T-helper 17 cell (primary cell): ENCODE measurements around the gene RRP8. TPM values are rescaled to one million over a fixed set of nuclear protein-coding genes. Genes with fewer than 3 reads are reported as not detected.
A peak's percentile ranks its signal among the peaks of the same experiment; 100 is the strongest.

Experiments used
- ATAC-seq: fragments of 150-1000 bp; cut with Tn5 transposase; 2 replicates; pipeline ENCODE4 v1.10.0; 2021; ENCODE audit warnings: mild to moderate bottlenecking, moderate library complexity
- DNase-seq, 3 donors: peaks; one replicate each; pipeline versions ENCODE4 v3.0.0 to v3.0.0-alpha.2; 2020 to 2021
- H3K9me3 ChIP-seq: one replicate; pipeline ENCODE4 v1.7.0; 2013; ENCODE audit warnings: low read length, mild to moderate bottlenecking; ENCODE audit not compliant: control insufficient read depth, poor library complexity, severe bottlenecking
- H3K27ac Mint-ChIP-seq: one replicate; pipeline ENCODE4 v1.8.0; 2022; ENCODE audit warnings: mild to moderate bottlenecking, moderate library complexity, mixed read lengths
- H3K27me3 Mint-ChIP-seq: one replicate; pipeline ENCODE4 v1.8.0; 2022; ENCODE audit warnings: mixed read lengths
- H3K36me3 Mint-ChIP-seq: one replicate; pipeline ENCODE4 v1.8.0; 2022; ENCODE audit warnings: low read depth, mixed read lengths
- H3K4me1 Mint-ChIP-seq: one replicate; pipeline ENCODE4 v1.8.0; 2022; ENCODE audit warnings: mild to moderate bottlenecking, mixed read lengths
- H3K4me3 Mint-ChIP-seq: one replicate; pipeline ENCODE4 v1.8.0; 2022; ENCODE audit warnings: mild to moderate bottlenecking, moderate library complexity, mixed read lengths
- total RNA-seq, 4 donors: library from RNA in 2 of 4; stranded (reverse) in 2 of 4; gene quantifications; one replicate each; pipeline ENCODE4 v1.2.3 and lab custom pipeline; 2022 to 2026

RRP8 gene
- total RNA-seq, 2 donors from 2014 or later, result 18.5 to 26.7 TPM

- H3K27ac Mint-ChIP-seq, result peak overlapping the region; percentile 79
- H3K4me1 Mint-ChIP-seq, result peaks cover 37% of the 10 kb centered on the region
- H3K4me3 Mint-ChIP-seq, result no peak overlapping the region
- ATAC-seq, result no peak
- H3K9me3 ChIP-seq, result no peaks in the 10 kb centered on the region
- H3K36me3 Mint-ChIP-seq, result peaks cover 15% of the 10 kb centered on the region
- H3K27me3 Mint-ChIP-seq, result no peaks in the 10 kb centered on the region
- no peak for DNase-seq
These were observed 9.2 kb downstream of the RRP8 start for GRCh38 chr11:6594142-6594768.

- Mint-ChIP-seq H3K4me3 (no peak overlapping the region), H3K27me3 (no peaks in the 10 kb centered on the region), H3K27ac (peak overlapping the region; percentile 59), H3K4me1 (peaks cover 6% of the 10 kb centered on the region), H3K36me3 (peaks cover 10% of the 10 kb centered on the region)
- no peak for ATAC-seq
- H3K9me3 ChIP-seq, result no peaks in the 10 kb centered on the region
- DNase-seq, result no peak
These were observed 15.4 kb downstream of the RRP8 start for GRCh38 chr11:6588018-6588417.

- H3K4me1 Mint-ChIP-seq, result peaks cover 6% of the 10 kb centered on the region
- H3K9me3 ChIP-seq, result no peaks in the 10 kb centered on the region
- H3K36me3 Mint-ChIP-seq, result peaks cover 10% of the 10 kb centered on the region
- DNase-seq (no peak), ATAC-seq (no peak)
- no peaks in the 10 kb centered on the region for H3K27me3 Mint-ChIP-seq
- no peak overlapping the region for H3K4me3 Mint-ChIP-seq
- H3K27ac Mint-ChIP-seq, result peak overlapping the region; percentile 59
These were observed 16.0 kb downstream of the RRP8 start for GRCh38 chr11:6587360-6587953.

GRCh38 chr11:6586434-6587359 is 16.7 kb downstream of the RRP8 start:
- H3K9me3 ChIP-seq, result no peaks in the 10 kb centered on the region
- Mint-ChIP-seq H3K36me3 (peaks cover 8% of the 10 kb centered on the region), H3K4me1 (peaks cover 5% of the 10 kb centered on the region), H3K27ac (no peak overlapping the region), H3K27me3 (no peaks in the 10 kb centered on the region), H3K4me3 (no peak overlapping the region)
- DNase-seq (no peak), ATAC-seq (no peak)

GRCh38 chr11:6584528-6584927 is 18.9 kb downstream of the RRP8 start:
- no peaks in the 10 kb centered on the region for H3K9me3 ChIP-seq
- Mint-ChIP-seq H3K27me3 (no peaks in the 10 kb centered on the region), H3K27ac (no peak overlapping the region), H3K4me3 (no peak overlapping the region), H3K4me1 (peaks cover 2% of the 10 kb centered on the region), H3K36me3 (peaks cover 7% of the 10 kb centered on the region)
- no peak for ATAC-seq
- no peak for DNase-seq

DNA sequence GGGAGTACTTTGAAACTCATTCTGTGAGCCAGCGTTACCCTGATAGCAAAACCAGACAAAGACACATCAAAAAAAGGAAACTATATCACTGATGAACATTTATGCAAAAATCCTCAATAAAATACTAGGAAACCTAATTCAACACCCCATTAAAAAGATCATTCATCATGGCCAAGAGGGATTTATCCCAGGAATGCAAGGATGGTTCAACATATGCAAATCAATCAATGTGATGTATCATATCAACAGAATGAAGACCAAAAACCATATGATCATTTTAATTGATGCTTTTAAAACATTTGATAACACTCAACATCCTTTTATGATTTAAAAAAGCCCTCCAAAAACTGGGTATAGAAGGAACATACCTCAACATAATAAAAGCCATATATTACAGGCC is 19.8 kb downstream of the RRP8 start:
- no peaks in the 10 kb centered on the region for H3K9me3 ChIP-seq
- DNase-seq (no peak), ATAC-seq (no peak)
- no peaks in the 10 kb centered on the region for H3K27me3 Mint-ChIP-seq
- H3K27ac Mint-ChIP-seq, result no peak overlapping the region
- H3K4me1 Mint-ChIP-seq, result no peaks in the 10 kb centered on the region
- no peak overlapping the region for H3K4me3 Mint-ChIP-seq
- peaks cover 7% of the 10 kb centered on the region for H3K36me3 Mint-ChIP-seq

- no peak for ATAC-seq
- H3K27ac Mint-ChIP-seq, result no peak overlapping the region
- no peaks in the 10 kb centered on the region for H3K27me3 Mint-ChIP-seq
- H3K4me1 Mint-ChIP-seq, result peaks cover 2% of the 10 kb centered on the region
- no peaks in the 10 kb centered on the region for H3K9me3 ChIP-seq
- H3K36me3 Mint-ChIP-seq, result peaks cover 2% of the 10 kb centered on the region
- DNase-seq, result no peak
- no peak overlapping the region for H3K4me3 Mint-ChIP-seq
These were observed 23.7 kb downstream of the RRP8 start for GRCh38 chr11:6579681-6580080.

- no peak for ATAC-seq
- Mint-ChIP-seq H3K4me1 (peaks cover 2% of the 10 kb centered on the region), H3K27me3 (no peaks in the 10 kb centered on the region), H3K4me3 (no peak overlapping the region), H3K36me3 (peaks cover 2% of the 10 kb centered on the region), H3K27ac (no peak overlapping the region)
- DNase-seq, result no peak
- no peaks in the 10 kb centered on the region for H3K9me3 ChIP-seq
These were observed 25.3 kb downstream of the RRP8 start for GRCh38 chr11:6578134-6578533.

DNA sequence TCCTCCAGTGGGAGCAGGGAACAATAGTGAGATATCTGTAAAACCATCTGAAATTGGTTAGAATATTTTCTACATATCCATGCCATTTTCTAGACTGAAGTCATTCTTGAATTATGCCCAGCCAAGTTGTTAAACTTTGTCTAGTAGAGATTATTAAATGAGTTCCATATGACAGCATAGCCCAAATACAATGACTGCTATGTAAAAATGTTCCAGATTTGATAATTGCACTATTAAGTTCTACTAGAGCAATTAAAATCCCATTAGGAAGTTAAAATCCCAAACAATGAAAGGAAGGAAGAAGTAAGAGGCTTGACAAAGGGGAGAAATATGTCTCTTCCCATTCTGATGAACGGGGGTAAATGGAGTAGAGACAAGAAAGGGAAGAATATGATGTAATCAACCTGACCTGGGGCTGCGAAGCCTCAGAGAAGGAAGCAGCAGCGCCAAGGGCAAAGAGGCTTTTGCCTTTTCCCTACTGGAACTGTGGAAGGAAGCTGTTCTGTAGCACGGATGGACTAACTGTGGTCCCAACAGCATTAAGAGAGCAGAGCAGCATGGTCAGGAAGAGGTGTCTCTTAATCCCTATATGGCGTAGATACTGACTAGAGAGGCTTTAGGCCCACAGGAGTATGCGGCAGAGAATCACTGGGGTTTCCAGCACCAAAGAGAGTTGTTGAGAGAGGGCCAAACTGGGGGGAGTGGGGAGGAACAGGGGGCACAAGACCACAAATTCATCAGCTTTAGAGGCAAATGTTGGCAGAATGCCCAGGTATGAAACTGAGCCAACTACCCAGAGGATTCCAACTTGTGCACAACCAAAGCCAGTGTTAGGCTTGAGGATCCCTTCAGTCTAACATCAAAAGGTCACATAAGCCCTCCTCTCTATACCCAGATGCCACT is 26.7 kb downstream of the RRP8 start:
- peaks cover 6% of the 10 kb centered on the region for H3K36me3 Mint-ChIP-seq
- no peak for ATAC-seq
- H3K27me3 Mint-ChIP-seq, result no peaks in the 10 kb centered on the region
- H3K27ac Mint-ChIP-seq, result no peak overlapping the region
- no peaks in the 10 kb centered on the region for H3K9me3 ChIP-seq
- peaks cover 5% of the 10 kb centered on the region for H3K4me1 Mint-ChIP-seq
- no peak for DNase-seq
- no peak overlapping the region for H3K4me3 Mint-ChIP-seq

DNA sequence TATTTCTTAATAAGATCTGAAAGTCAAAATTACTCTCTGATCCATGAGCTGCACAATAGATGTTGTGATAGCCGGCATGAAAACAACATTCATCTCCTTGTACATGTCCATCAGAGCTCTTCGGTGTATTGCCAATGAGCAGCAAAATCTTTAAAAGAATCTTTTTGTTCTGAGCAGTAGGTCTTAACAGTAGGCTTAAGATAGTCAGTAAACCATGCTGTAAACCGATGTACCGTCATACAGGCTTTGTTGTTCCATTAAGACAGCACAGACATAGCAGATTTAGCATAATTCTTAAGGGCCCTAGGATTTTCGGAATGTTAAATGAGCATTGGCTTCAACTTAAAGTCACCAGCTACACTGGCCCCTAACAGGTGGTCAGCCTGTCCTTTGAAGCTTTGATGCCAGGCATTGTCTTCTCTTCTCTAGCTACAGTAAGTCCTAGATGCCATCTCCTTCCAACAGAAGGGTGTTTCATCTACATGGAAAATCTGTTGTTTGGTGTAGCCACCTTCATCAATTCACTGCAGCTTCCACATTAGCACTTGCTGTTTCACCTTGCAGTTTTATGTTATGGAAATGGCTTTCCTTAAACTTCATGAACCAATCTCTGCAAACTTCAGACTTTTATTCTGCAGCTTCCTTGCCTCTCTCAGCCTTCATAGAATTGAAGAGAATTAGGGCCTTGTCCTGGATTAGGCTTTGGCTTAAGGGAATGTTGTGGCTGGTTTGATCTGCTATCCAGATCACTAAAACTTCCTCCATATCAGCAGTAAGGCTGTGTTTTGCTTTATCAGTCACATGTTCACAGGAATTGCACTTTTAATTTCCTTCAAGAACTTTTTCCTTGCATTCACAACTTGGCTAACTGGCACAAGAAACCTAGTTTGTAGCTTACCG is 28.4 kb downstream of the RRP8 start:
- H3K27me3 Mint-ChIP-seq, result no peaks in the 10 kb centered on the region
- H3K27ac Mint-ChIP-seq, result peak overlapping the region; percentile 63
- DNase-seq, result no peak
- no peak overlapping the region for H3K4me3 Mint-ChIP-seq
- H3K36me3 Mint-ChIP-seq, result peaks cover 6% of the 10 kb centered on the region
- H3K9me3 ChIP-seq, result no peaks in the 10 kb centered on the region
- ATAC-seq, result no peak
- peaks cover 5% of the 10 kb centered on the region for H3K4me1 Mint-ChIP-seq

DNA sequence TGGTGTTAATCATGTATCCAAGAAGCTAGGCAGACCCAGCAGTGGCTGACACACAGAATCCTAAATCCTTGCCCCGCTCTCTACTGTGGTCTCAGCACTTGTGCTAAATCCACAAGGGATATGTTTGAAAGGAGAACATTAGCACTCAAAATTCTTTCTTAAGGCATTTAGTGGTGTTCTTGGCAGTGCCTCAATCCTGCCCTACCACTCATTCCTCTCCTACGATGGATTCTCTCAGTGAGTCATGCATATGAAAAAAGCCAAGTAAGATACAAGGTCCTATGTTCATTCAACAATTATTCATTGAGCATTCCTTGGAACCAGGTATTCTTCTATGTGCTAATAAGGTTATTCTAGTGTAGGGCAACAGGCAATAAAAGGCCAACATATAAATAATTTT is 31.2 kb downstream of the RRP8 start:
- Mint-ChIP-seq H3K36me3 (peaks cover 6% of the 10 kb centered on the region), H3K4me1 (peaks cover 8% of the 10 kb centered on the region), H3K27ac (peak overlapping the region; percentile 59), H3K4me3 (no peak overlapping the region), H3K27me3 (no peaks in the 10 kb centered on the region)
- H3K9me3 ChIP-seq, result no peaks in the 10 kb centered on the region
- ATAC-seq (no peak), DNase-seq (no peak)

GRCh38 chr11:6571434-6572008 is 31.9 kb downstream of the RRP8 start:
- Mint-ChIP-seq H3K27me3 (no peaks in the 10 kb centered on the region), H3K27ac (peak overlapping the region; percentile 59)
- no peak for ATAC-seq

More at GRCh38 chr11:6571434-6572008, 31.9 kb downstream of the RRP8 start:
- no peak for DNase-seq
- peaks cover 7% of the 10 kb centered on the region for H3K36me3 Mint-ChIP-seq
- H3K4me1 Mint-ChIP-seq, result peaks cover 9% of the 10 kb centered on the region
- no peaks in the 10 kb centered on the region for H3K9me3 ChIP-seq
- H3K4me3 Mint-ChIP-seq, result no peak overlapping the region
